ENCODE data around the gene CTSW.

GRCh38 chr11:65919573-65920371 is 40.1 kb downstream of the CTSW start:
- TF ChIP-seq, protein P1, sequence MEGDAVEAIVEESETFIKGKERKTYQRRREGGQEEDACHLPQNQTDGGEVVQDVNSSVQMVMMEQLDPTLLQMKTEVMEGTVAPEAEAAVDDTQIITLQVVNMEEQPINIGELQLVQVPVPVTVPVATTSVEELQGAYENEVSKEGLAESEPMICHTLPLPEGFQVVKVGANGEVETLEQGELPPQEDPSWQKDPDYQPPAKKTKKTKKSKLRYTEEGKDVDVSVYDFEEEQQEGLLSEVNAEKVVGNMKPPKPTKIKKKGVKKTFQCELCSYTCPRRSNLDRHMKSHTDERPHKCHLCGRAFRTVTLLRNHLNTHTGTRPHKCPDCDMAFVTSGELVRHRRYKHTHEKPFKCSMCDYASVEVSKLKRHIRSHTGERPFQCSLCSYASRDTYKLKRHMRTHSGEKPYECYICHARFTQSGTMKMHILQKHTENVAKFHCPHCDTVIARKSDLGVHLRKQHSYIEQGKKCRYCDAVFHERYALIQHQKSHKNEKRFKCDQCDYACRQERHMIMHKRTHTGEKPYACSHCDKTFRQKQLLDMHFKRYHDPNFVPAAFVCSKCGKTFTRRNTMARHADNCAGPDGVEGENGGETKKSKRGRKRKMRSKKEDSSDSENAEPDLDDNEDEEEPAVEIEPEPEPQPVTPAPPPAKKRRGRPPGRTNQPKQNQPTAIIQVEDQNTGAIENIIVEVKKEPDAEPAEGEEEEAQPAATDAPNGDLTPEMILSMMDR (IDR thresholded peaks at IDR 0.05), result no peak
- TF ChIP-seq RAD21 (IDR thresholded peaks at IDR 0.05; ENCODE audit: low read length), result no peak
- TF ChIP-seq POLR2AphosphoS5 (IDR thresholded peaks at IDR 0.05; ENCODE audit: low read depth, low read length), result no peak
- TF ChIP-seq EP300 (IDR thresholded peaks at IDR 0.05; ENCODE audit: borderline replicate concordance in 1 of 2, low read depth in 1 of 2, low read length in 1 of 2), result no peak
- no peak for TF ChIP-seq REST (IDR thresholded peaks at IDR 0.05; ENCODE audit: low read depth, low read length)
- TF ChIP-seq RFX5 (IDR thresholded peaks at IDR 0.05; ENCODE audit: low read length), result no peak
- TF ChIP-seq FOSL2 (IDR thresholded peaks at IDR 0.05; ENCODE audit: borderline replicate concordance, low read depth), result no peak

All from SK-N-SH (cell line).